Cerebellar nuclear complex (tissue), 1 donor: Measurements from ENCODE around the gene HIVEP1.

Source experiments
- DNase-seq, 2 experiments: peaks; one replicate each; lab custom pipeline; 2025; lab: John Stamatoyannopoulos, UW

The HIVEP1 gene

DNA sequence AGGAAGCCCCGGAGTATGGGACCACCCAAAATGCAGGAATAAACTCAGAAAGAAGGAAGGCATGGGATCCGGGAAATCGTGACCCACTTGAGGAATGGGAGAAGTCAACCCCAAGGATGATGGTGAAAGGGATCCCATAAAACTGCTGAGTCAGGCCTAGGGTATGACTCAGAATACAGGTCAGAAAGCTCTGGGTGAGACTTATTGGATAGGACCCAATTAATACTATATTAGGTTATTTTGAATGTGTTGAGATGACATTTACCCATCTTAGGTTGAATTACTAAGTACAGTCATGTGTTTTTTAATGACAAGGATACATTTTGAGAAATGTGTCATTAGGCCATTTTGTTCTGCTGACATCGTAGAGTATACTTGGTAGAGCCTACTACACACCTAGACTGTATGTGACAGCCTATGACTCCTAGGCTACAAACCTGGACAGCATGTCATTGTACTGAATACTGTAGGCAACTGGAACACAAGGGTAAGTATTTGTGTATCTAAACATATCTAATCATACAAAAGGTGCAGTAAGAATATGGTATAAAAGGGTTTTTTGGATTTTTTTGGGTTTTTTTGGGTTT is 17.1 kb upstream of the HIVEP1 start:
- DNase-seq: no peak

DNA sequence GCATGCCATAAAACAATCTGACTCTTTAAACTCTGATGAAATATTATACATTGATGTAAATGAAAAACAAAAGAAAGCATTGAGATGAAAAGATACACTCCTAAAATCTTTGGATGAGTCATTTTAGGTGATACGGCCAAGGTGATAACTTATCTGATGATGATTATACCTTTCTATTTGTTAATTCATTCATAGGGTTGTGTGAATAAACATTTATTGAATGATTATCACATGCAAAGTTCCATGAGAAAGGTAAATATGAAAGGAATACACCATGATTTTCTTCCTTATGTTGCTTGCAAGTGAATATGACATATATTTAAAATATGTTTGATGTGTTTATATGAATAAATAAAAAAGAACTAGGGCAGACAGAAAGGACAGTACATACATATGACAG is 15.4 kb upstream of the HIVEP1 start:
- DNase-seq: no peak

DNA sequence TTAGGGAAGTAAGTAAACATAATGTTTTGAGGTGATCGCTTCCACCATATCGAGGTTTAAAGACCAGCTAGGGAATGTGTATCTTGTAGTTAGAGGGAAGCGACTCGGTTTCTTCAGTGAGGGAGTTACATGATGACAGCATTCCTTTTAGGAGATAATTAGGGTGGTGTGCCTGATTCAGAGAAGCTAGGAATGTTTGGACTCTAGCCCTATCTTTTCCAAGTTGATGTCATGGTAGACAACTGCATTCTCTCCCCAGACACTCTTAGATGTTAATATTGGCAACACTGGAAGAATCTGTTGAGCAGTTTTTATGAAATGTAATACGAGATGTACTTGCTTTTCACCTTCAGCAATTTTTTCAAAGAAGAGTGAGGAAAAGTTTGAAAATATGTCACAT is 12.9 kb upstream of the HIVEP1 start:
- DNase-seq: no peak

DNA sequence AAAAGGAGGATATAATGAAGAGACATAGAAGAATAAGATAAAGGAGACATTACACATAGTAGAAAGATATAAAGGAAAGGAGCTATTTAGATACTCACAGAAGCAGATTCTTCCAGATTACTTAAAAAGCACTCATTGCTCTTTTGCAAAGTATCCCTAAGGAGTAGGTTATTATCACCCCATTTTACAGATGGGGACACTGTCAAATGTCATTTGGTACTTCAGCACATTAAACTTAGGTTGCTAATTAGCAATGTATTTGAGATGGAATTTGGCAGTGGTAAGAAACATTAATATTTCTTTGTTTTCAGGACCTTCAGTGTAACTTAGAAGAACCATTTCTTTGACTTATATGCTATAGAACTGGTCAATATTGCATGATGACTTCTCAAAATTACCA is 11.9 kb upstream of the HIVEP1 start:
- DNase-seq: no peak

DNA sequence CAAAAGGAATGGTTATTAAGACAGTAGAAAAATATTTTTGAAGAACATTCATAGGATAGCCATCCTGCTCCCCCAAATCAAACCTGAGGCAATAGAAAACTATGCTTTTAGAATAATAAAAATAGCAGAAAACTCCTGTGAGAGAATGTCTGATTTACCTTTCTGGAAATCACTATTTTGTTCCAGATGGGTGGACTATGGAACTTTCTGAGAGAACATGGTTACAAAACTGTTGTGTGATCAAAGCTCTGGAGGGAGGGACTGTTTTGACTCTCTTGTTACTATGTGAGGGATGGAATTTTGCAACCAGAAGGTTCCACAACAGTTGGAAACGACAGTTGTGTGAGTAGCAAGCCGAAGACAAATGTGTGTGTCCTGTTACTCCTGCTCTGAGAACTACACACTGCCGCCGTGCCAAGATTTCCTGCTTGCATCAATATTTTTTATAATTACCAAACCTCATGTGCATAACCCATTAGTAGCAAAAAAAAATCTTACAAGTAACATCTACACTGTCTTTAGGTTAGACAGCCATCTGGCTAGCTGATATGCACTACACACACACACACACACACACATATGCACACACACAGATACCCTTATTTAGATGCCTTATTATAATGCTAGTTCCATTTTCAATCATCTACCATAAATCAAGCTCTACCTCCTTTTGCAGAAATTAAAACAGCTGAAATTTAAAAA is 11.0 kb upstream of the HIVEP1 start:
- DNase-seq: no peak

DNA sequence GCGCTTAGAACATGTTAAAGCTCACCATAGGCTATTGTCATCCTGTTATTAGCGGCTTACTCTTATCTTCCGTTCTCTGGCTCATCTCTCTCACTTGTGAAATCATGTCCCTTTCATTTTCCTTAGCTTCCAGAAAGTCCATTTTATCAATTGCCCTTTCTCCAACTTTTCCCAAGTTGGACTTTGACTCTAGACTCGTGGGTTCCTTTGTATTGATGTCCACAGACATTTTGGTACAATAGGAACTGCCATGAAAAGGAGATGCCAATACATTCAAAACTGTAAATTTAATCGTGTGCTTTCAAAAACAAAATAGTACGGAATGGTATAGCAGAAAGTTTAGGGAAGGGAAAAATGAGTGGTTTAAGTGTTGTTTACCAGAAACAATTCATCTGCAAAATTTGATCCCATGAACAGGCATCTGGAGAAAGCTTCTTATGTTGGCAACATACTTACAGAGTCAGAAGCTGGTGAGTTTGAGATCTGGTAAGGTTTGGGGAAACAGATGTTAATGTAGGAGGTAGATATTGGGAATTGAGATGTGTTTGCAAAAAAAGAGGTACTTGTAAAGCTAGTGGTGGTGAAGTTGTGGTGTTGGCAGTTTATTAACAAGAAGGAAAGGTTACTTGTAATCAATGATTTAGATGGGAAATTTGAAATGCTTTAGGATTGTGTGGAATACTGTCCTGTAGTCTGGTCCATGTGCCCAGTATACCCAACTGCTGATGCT is 10.2 kb upstream of the HIVEP1 start:
- DNase-seq: no peak

DNA sequence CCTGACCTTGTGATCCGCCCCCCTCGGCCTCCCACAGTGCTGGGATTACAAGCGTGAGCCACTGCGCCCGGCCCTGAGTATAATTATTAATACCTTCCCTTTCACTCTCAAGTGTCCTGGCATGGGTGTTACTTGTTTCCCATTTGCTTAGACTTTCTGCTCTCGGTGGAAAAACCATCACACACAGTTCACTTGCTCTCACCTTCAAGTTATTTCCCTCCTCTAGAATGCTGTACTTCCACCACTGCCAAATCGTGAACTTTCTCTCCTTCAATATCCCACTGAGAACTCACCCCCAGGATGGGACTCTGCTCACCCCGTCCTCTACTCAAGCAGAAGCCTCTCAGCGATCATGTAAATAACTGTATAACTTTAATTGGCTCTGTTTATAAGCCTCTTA is 4.6 kb upstream of the HIVEP1 start:
- DNase-seq: no peak

DNA sequence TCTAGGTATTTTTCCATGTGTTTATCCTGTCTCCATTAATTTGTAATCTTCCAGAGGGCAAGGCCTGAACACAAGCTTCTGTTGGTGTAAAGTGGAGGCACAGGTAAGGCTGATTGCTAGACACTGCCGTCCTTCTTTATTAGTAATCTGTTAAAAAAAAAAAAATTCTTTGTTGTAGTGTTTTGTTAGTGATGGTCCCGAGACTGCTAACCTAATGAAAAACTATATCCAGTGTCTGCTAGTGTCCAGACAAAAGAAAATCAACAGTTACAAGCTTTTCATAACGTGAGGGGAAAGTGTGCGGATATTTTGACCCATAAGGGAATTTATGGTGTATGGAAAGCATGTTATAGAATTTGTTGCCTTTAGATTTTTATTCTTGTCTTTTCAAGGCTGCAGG is 4.2 kb upstream of the HIVEP1 start:
- DNase-seq: no peak

DNA sequence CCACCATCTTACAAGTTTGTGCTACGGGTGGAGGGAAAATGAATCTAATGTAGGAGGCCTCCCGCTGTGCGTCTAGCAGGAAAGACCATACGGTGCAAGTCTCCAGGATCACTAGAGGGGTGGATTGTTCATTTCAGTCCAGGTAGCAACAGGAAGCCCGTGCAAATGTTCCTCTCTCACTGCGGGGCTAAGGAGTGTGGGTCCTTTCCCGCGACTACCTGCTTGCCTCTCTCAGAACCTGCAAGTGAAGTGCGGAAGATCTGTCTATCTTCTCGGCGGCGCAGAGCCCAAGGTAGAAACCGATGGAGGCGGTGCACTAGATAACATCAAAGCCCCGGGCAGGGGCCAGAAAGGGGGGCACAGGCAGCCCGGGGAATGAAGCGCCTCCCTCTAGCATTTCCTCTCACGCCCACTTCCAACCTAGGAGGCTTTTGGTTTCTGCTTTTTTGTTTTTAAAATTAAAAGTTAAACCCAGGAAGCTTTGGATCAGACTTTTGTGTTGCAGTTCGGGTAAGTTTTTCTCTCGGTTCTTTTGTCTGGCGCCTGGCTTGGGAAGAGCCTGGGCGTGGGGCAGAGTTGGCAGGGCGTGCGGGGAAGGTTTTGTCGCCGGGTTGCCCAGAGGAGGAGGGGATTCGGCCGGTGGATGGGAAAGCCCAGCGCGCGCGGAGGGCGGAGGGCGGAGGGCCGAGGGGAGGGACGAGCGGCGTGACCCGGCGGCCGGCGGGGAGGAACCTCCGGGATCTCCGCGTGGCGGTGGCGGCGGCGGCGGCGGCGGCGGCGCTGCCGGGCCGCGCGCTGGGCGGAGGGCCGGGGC is 3.5 kb upstream of the HIVEP1 start:
- DNase-seq: no peak

DNA sequence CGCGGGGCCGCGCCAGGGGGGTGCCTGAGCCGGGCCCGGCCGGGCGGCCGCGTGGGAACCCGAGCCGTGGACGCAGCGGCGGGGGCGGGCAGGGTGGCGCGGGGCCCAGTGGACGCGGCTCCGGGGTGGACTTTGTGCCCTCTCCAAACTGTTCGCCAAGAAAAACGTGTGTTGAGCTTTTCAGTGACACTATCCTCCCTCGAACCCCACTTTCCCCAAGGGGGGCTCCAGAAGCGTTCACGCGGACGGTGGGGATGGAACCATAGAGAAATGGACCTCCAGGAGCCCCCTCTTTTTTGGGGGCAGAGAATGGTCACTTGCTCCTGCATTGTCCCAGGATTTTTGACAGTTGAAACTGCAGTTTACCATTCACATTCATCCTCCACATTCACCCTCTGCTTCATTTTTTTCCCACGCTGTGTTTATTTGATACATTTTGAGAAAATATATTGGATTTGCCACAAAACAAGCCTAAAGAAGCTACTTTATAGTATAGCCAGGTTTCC is 2.9 kb upstream of the HIVEP1 start:
- DNase-seq: no peak

DNA sequence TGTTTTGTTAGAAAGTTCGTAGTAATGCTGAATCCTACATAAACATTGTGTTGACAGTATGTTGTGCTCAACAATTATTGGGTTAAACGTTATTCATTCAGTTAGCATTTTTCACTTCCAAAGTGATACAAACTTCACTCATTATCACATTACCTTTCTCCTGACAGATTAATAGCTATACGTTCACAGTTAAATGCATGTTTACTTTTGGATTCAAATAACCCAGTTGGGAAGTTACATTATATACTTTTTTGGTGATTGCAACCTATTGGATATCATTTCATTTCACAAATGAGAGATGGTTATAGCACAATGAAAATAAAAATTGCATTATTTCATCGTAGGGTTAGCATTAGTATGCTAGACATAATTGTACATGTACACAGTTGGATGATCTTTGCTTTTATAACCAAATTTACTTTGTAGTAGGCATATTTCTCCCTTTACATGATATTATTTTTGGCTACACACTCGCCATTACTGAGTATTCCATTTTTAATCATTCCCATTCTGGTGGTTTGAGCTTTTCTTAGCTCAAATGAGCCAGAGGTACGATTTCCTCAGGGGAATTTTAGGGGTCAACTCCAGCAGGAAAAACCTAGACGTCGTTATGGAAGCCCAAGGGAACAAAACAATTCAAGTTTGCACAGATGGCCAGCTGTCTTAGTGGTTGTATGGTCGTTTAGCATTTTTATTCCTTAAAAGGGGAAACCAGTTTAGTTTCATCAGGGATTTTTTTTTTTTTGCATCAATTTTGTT is 2.1 kb upstream of the HIVEP1 start:
- no peak for DNase-seq

DNA sequence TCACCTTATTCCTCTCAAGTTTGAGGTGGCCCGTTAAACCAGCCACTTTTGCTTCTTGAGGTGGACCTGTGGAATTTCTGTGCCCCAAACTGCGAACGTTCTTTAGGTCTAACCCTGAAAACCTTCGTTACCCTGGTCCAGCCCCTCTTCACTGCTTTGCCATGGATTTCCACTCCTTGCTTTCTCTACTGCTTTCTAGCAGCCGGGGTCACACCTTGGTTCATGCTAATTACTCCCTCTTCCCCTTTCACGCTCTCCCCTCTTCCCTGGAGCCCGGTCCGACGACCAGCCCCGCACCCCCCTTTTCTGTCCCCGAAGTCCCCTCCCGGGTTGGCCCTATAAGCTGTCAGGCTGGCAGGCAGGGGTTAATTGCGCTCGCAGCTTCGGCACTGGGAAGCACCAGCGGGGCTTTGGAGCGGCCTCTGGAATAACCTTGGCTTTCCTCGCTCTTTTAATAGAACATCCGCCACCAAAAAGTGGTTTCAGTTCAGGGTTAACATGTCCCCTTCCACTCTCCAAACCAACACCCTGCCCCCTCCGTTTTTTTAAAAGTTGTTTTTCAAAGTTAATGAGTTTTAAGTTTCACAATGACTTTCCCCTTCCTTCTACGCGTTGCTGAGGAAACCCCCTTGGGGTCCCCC is 1.4 kb upstream of the HIVEP1 start:
- no peak for DNase-seq

DNA sequence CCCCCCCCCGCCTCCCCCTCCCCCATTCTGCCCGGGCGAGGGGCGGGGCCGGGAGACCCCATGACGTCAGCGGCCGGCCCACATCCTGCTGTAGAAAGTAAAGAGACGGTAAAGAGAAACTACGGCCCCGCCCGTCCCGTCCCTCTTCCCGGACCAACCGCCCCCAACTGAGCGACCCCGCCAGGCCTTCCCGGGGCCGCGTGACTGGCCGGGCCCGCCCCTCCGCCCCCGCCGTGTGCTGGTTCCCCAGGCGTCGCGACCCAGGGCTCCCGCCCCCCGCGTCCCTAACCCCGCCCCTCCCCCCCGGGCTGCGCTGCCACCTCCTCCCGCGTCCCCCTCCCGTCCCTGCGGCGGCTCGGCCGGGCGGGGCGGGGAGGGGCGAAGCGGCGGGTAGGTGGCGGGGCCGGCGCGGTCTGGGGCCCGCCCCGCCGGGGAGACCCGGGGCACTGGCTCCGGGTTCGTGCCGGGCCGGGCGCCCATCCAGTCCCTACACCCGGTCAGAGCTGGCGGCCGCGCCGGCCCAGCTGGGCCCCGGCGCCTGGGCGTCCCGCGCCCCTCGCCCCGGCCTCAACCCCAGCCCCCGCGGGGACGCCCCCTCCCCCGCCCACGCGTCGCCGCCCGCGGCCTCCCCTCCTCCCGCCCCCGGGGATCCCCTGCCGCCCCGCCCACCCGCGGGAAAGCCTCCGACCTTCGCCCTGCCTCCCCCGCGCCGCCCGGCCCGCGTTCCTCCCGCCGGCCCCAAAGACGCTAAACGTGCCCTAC is 655 bp upstream of the HIVEP1 start:
- no peak for DNase-seq

DNA sequence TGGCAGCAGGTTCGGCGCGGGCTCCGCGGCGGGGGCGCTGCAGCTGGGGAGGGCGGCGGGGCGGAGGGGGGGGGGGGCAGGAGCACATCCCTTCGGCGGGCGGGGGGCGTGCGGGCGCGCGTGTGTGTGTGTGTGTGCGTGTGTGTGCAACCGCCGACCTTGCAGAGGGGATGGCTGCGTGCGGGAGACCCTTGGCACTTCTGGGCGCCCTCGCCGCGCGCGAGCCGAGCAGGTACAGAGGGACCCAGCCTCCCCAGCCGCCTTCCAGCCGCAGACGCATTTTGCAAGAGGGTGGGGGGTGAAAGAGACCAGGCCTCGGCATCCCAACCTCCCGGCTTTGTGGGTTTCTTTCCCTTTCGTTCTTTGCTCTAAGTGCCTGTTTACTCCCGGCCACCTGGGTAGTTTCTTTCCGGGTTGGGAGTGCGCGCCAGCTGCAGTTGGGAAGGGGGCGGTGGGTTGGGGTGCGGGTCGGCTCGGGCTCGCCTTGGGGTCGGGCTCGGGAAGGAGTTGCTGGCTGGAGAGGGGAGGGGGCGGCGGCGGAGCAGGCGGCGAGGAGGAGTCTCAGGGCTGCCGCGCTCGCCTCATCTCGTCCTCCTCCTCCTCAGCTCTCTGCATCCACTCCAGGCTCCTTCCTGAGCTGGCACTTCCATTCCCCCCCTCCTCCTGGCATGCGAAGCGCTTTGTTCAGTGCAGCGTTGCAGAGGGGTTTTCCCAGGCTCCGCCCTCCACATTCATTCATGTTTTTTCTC is 620 bp downstream of the HIVEP1 start:
- DNase-seq: peak in 1 of 2 experiments; percentile 52

DNA sequence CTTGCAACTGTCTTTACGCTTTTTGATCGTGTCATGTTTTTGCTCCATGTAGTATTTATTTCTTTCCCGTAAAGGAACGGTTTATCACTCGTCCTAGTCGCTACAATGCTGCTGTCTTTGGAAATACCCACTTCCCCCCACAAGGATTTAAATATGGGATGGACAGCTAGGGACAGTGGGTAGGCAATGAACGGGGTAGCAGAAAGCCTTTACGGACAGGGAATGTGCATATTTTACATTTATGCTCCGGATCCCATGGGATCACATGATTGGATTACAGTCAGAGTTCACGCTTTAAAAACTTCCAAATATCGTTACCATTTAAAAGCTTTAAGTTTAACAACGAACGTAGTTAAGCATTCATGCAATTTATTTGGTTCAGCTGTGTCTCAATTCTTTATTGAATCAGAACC is 1.2 kb downstream of the HIVEP1 start:
- no peak for DNase-seq

DNA sequence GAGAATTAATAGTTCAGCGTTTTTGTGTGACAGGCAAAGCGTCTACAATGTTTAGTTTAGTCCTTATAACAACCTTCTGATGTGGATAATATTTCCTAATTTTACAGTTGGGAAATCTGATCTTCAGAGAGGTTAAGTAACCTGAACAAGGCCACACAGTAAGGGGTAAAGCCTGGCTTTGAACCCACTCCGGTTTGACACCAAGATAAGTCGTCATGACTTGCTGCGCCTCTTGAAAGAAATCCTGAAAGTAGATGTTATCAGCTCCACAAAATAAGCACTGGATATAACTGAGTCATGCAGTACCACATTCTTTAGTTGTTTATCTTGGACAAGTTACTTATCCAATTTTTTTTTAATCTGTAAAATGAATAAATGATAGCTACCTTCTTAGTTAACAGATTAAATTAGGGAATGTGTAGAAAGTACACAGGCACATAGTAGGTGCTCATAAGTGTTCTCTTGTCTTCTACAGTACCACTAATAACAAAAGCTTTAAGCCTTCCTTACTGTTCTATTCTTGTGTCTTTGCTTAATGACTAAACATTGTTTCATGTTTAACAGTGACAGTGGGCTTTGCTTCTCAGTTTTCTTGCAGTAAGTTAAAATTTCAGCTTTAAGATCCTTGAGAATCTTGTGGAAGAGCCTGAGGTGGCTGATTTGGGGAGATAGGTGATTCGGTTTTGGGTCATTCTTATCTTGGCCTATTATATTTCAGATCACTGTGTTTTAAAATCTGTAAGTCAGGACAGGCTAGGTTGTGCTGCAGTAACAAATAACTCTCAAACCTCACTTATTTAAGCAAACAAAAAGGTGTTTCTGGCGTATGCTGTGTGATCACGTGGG is 2.1 kb downstream of the HIVEP1 start:
- no peak for DNase-seq

DNA sequence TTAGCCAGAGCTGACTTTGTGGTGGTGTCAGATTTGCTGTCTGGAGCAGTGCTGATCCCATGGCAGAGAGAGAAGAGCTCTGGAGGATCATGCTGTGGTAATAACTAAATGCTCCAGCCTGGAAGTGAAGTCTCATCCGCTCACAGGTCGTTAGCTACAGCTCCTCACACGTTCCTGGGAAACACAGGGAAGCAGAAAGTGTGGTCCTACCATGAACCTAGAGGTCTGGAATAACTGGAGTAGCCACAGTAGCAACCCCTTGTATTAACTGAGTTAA is 2.7 kb downstream of the HIVEP1 start:
- DNase-seq: no peak

DNA sequence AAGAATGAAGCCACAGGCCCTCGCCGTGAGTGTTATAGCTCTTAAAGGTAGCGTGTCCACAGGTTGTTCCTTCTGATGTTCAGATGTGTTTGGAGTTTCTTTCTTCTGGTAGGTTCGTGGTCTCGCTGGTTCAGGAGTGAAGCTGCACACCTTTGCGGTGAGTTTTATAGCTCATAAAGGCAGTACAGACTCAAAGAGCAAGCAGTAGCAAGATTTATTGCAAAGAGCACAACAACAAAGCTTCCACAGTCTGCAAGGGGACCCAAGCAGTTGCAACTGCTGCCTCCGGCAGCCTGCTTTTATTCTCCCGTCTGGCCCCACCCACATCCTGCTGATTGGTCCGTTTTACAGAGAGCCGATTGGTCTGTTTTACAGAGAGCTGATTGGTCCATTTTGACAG is 5.2 kb downstream of the HIVEP1 start:
- DNase-seq: no peak

DNA sequence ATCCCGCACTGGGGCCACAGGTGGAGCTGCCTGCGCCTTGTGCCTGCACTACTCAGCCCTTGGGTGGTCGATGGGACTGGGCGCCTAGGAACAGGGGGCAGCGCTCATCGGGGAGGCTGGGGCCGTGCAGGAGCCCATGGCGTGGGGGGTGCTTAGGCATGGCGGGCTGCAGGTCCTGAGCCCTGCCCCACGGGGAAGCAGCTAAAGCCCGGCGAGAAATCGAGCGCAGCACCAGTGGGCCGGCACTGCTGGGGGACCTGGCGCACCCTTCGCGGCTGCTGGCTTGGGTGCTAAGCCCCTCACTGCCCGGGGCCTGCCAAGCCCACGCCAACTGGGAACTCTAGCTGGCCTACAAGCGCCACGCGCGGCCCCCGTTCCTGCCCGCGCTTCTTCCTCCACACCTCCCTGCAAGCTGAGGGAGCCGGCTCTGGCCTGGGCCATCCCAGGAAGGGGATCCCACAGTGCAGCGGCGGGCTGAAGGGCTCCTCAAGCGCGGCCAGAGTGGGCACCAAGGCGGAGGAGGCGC is 5.8 kb downstream of the HIVEP1 start:
- no peak for DNase-seq
